ENCODE data around the gene MMP15.

Gene MMP15

GRCh38 chr16:58020628-58021521 is 4.7 kb upstream of the MMP15 start:
- DNase-seq: peak in 1 of 2 donors; percentile 65

- DNase-seq: no peak
Observed at GRCh38 chr16:58021661-58022551, 3.6 kb upstream of the MMP15 start.

- no peak for DNase-seq
Observed at GRCh38 chr16:58022601-58023371, 2.8 kb upstream of the MMP15 start.

DNA sequence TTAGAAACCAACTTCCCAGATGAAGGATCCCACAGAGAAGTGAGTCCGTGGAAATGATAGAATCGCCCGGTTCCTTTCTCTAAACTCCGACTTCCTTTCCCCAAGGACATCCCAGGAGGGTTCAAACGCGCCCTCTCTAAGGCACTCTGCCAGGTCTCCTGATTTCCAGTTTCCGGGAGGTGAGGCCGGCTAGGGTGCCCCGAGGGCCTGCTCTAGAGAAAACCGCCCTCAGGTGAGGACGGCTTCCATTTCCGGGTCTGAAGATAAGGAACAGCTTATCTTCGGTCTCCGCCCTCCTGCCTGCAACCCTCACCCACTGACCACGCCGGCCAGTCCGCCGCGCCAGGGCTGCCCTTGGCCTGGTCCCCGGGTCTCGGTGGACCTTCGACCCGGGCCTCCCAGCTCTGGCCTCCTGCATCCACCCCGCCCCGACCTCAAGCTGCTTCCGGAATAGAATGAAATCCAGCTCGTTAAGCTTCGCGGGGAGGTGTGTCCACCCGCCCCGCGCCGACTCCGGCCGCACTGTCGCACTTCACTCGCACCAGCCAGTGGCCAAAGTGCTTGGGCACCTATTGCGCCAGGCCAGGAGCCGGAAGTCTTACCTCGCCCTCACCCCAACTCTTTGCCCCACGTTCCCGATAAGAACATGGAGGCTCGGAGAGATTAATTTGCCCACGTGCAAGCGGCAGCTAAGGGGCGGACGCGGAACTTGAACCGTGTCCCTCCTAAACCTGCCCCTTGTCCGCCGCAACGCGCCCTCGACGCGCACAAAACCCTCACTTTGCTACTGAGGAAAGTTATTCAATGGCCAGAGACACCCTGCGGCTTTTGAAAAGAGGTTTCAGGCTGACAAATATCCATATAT is 836 bp upstream of the MMP15 start:
- peak in 1 of 2 donors; percentile 6 for DNase-seq

DNA sequence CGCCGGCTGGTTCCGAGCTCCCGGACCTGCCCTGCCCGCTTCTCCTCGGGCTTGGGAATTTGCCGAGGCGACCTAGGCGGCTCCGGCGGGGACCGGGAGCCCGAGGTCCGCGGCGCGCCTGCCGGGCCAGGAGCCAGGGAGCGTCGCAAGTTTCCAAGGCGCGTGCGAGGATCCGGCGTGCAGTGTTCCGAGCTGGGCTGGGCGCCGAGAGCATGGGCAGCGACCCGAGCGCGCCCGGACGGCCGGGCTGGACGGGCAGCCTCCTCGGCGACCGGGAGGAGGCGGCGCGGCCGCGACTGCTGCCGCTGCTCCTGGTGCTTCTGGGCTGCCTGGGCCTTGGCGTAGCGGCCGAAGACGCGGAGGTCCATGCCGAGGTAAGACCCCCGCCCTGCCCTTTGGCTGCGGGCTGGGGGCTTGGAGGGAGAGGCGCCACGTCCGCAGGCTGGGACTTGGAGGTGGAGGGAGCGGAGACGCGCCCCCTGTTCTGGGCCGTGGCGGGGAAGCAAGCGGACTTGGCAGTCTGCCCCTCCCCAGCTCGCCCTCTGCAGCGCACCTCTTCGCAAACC is 668 bp downstream of the MMP15 start:
- peak in 1 of 2 donors; percentile 16 for DNase-seq

GRCh38 chr16:58026705-58027160 is 1.2 kb downstream of the MMP15 start:
- no peak for DNase-seq

GRCh38 chr16:58027161-58027915 is 1.8 kb downstream of the MMP15 start:
- no peak for DNase-seq

DNA sequence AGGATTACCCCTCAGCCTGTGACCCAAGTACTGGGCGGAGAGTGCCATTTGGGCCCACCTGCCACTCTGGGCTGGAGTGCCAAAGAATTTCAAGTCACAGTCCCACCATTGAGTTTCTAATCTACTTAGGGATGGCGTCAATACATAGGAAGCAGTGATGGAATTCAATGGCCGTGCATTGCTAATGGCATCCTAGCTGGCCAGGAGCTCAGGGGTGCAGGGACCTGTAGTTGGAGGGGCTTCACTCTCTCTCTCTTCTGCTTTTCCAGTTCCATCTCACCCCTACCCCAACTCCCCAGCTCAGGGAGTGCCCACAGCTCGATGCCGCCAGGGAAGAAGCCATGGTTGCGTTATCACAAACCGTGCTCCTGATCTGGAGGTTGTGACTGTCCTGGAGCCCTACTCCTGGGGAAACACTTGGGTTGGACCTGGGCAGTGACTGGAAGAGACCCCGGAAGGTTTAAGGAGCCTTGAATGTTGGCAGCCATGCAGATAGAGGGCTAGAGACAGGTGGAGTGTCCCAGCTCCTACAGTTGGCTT is 2.4 kb downstream of the MMP15 start:
- no peak for DNase-seq

DNA sequence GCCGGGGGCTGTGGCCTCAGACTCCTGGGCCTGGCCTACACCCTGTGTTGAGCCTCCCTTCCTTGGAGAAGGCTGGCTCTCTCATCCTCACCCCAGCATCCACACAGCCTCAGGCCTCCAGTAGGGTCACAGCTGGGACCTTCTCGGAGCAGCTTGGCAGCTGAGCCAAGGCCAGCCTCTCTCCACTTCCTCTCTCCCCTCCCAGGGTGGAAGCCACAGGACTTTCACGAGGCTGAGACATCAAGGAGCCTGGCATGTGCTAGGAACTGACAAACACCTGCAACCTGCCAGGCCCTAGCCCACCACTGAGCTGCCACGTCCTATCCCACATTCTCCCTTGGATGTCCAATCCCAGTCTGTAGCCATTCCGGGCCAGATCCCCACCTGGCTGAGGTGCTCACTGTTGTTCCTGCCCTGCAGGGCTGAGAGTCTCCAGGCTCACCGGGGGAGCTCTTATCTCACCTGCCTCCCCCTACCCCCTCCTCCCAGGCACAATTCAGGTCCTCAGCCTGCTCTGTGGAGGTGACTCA is 3.1 kb downstream of the MMP15 start:
- no peak for DNase-seq

DNA sequence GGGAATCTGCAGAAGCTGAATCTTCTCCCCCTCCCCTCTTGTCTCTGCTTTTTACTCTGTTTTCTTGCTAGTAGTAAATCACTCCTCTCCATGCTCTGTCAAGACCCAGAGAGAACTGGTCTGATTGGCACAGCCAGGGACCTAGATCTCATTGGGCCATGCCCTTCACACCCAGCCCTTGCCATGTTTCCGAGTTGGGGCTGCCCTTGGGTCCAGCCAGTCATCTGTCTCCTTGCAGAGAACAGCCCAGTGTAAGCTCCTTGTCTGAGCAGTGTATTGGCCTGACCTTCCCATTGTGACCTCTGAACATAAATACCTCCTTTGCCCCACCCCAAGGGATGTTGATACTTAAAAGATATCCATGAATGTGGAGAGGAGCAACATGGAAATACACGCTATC is 3.9 kb downstream of the MMP15 start:
- DNase-seq: no peak

DNA sequence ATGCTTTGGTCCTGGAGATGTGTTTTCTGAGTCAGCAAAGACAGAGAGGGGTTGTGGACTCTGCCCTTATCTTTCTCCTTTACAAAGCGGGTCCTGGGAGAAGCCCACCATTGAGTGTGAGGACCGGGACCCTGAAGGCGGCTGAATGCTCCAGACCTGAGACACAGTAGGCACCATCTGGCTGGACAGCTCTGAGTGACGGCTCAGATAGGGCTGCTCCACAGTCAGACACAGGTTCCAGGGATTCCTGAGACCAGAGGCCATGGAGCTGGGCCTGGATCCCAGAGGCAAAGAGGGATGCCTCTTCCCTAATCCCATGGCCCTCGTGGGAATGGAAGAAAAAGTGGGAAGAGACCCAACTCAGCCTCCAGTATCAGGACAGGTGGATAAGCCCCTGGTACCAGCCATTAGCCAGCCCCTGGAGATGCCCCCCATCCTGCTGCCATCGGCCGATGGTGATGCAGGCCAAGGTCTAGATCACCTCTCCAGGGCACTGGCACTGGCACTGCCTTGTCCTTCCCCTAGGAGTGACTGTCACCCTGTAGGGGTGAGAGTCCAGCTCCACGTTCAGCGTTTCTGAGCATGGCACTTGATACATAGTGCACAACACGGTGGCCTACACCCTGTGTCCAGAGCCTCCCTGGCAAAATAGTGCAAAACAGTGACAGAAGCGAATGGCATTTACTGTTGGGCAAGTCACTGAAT is 4.7 kb downstream of the MMP15 start:
- DNase-seq: no peak

- DNase-seq: no peak
Observed at GRCh38 chr16:58031016-58031800, 5.7 kb downstream of the MMP15 start.

DNA sequence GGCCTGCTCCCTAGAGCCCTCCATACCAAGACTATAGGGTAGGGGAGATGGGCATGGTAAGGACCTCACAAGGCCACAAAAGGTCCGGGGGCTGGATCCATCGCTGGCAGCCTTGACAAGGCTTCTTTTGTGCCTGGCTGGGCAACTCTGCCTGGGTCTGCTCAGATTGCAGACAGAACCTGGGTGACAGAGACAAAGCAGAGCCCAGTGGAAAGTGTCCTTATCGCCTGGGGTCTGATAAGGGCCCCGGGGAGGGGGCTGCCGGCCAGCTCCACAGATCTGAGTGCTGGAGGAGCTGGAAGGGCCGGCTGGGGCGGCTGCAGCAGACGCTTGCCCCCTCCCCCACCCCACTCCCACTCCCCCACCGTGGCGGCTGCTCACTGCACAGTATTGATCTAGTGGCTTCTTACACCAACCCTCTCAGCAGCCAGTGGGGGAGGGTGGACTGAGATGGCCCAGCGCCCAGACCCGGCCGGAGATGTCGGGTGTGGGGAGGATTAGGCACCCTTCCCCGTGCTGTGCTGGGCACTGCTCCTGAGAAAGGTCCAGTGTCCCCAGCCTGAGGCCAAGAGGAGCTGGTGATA is 7.2 kb downstream of the MMP15 start:
- DNase-seq: no peak

DNA sequence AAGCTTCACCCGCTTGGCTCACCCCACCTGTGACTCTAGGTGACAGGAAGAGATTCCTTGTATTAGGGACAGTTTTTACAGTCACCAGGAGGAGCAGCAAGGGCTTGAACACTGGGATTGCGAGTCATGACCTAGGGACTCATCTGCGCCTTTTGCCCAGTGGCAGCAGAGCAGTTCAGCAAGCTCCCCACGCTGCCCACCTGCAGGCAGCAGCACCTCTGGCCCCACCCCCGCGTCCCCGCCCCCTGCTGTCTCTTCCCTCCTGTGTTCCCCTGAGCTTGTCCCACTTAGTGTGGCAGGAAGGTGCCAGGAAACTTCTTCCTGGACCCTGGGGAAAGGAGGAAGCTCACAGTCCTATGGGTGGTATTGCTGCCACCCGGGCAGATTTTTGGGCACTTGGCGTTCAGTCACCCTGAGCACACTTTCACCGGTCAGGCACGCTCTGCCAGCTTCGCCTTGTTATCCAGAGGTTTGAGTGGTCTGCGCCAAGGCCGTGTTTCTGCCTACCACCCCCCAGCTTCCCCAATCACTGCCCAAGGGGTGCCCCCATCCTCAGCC is 8.7 kb downstream of the MMP15 start:
- no peak for DNase-seq

DNA sequence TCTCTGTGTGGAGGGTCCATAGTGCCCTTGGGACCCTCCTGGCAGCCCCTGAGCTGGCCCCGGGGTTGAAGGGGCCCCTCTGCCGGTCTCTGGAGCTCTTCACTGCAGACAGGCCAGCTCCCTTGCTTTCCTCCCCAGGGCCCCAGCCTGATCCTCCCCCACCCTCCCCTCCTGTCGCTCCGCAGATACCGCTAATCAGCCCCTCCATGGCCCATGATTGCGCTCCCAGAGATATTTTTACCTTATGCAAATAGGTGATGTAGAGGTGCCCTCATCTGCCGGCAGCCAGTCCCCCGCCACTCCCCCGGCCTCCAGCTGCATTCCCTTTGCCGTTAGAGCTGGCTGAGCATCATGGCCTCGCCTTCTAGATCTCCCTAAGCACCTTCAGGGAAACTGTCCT is 9.2 kb downstream of the MMP15 start:
- no peak for DNase-seq

DNA sequence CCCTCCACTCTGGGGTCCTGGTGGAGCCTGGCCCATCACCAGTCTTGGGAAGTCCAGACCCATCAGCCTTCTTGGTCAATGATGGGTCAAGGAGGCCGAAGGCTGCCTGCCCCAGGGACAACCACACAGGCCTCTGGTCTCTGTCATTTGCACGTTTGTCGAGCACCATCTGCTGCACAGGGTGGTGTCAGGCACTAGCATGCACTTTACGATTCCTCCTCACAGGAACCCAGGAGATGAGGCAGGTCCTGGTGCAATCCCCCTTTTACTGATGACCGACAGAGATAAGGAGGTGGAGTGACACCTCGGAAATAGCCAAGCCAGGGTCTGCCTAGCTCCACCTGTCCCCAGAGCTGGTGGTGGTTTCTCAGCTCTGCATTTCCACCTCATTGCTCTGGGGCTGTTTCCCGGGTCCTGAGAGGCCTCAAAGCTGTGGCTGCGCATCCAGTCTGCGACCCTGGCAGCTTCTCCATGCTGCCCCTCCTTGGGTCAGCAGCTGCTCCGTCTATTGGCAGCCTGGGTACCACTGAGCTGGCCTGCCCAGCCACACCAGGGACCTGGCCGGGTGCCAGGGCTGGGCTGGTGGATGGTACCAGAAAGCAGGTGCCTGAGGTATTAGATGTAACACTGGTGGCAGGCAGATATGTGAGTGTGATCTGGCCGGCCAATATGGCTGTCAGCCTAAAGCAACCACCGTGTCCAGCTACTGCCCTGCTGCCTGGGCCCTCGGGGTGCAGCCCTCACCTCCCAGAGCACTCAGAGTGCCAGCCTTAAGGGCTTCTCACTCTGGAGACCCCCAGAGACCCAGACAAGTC is 10.0 kb downstream of the MMP15 start:
- no peak for DNase-seq

- no peak for DNase-seq
Observed at GRCh38 chr16:58036943-58037342, 11.4 kb downstream of the MMP15 start.
